NCI-H2029 (cell line): ENCODE measurements around the gene AASS.

ENCODE experiments used
- DNase-seq: peaks from one replicate; lab custom pipeline; 2025; lab: John Stamatoyannopoulos, UW

Gene AASS

DNA sequence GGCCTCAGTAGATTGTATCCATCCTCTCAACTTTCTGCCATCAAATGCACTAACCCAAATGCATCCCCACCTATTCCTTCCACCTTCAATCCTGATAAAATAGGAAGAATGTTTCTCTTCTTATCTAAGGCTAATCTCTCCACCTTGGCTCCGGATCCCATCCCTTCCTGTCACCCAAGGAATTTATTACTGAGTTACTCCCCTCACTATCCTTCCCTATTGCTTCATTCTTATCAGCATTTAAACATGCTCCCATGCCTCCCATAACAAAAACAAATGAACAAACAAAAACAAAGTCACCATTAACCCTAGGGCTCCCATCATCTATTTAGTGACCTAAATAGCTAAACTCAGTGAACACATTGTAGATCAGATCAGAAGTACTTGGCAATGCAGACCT lies 25.3 kb downstream of the AASS start:
- no peak for DNase-seq

DNA sequence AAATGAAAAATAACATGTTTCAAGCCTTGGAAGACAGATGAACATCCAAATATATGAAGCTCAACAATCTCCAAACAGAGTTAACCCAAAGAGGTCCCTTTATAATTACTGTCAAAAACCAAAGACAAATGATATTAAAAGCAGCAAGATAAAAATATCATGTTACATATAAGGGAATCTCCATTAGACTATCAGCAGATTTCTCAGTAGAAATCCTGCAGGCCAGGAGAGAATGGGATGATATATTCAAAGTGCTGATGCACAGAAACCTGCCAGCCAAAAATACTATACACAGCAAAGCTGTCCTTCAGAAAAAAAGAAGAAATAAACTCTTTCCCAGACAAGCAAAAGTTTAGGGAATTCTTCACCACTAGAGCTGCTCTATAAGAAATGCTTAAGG lies 41.0 kb downstream of the AASS start:
- DNase-seq, result no peak

GRCh38 chr7:122100021-122100420 lies 44.0 kb downstream of the AASS start:
- DNase-seq, result no peak

DNA sequence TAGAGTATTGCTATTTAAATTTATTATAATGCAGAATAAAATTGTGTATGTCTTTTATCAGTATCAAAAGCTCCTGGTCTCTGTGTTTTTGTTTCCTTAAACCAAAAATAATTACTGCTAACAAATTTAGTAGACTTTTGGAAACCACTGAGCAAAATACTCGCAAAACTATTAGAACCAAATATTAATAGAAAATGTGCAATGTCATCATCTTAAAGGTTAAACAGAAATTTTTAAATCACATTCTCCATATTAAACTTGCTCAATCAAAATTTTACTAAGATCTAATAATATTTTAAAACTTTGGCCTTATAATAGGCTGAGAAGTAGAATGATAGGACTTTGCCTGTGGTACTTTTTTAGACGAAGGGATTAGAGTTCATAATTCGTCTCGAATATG lies 48.4 kb downstream of the AASS start:
- DNase-seq, result no peak

- no peak for DNase-seq
Measured at GRCh38 chr7:122094549-122094948, 49.5 kb downstream of the AASS start.

DNA sequence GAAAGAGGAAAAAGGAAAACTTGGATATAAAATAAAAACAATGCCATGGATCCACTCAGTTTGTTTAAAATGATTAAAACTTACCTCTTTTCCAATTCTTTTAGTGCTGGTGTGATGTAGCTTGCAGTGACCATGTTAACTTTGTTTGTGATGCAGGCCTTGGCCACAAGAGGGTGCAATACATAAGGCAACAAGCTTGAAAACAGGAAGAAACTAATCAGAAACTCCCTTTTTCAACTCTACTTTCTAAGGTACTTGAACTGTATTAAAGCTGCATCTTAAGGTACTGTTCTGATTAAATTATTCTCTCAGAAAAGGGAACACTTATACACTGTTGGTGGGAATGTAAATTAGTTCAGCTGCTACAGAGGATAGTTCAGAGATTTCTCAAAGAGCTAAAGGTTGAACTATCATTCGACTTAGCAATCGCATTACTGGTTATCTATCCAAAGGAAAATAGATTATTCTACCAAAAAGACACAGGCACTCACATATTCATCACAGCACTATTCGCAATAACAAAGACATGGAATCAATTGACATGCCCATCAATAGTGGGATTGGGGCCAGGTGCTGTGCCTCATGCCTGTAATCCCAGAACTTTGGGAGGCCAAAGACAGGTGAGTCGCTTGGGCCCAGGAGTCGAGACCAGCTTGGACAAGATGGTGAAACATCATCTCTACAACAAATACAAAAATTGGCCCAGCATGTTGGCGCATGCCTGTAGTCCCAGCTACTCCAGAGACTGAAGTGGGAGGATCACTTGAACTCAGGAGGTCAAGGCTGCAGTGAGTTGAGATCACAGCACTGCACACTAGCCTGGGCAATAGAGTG lies 50.9 kb downstream of the AASS start:
- DNase-seq, result peak; percentile 33

GRCh38 chr7:122082670-122083069 lies 61.4 kb downstream of the AASS start:
- no peak for DNase-seq

- DNase-seq, result no peak
Measured at GRCh38 chr7:122082160-122082559, 61.9 kb downstream of the AASS start.

GRCh38 chr7:122073635-122074034 lies 70.4 kb downstream of the AASS start:
- DNase-seq, result no peak

DNA sequence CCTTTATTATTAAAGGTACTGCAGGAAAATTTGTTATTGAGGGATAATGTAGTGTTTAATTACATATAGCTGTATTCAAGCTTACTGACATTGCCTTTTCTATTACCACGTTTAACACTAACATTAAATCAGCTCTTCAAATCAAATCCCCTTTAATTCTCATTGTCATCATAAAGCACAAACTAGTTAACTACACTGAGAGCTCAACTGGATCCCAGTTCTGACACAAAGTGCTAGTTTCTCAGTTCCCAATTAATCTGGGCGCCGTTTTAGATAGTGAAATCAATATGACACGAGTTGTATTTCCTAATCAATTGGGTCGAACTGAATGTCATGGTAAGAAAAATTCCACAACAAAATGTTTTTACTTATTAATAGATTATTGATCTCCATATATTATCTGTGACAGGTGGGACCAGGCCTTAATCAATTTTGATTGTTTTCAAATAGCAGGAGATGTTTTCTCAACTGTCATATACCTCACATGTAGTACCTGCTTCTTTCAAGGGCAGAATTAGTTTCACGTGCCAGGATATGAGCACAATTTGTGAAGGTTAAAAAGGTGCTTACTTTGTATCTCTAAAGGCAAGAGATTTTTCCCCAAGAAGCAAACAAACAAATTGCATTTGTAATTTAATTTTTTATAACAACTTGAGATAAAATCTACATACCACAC lies 71.0 kb downstream of the AASS start:
- no peak for DNase-seq

GRCh38 chr7:122072272-122072671 lies 71.8 kb downstream of the AASS start:
- DNase-seq, result no peak

GRCh38 chr7:122070834-122071233 lies 73.2 kb downstream of the AASS start:
- no peak for DNase-seq

- no peak for DNase-seq
Measured at GRCh38 chr7:122070062-122070461, 74.0 kb downstream of the AASS start.

GRCh38 chr7:122068999-122069398 lies 75.0 kb downstream of the AASS start:
- no peak for DNase-seq

DNA sequence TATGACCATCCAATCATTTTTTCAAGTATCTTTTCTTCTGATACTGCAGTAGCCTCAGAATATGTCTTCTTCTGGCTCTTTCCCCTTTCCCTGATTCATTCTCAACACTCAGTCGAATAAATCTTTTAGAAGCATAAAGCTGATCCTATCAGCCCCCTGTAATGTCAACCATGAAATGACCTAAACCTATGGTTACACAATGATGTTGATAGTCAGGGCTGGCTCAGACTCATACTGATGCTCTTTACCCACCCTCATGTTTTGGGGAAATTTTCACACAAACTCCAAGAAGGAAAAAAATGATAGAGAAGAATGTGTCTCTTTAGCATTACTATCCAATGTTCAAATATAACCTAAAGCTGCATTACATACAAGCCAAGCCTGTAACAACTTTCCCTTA lies 76.0 kb downstream of the AASS start:
- no peak for DNase-seq

DNA sequence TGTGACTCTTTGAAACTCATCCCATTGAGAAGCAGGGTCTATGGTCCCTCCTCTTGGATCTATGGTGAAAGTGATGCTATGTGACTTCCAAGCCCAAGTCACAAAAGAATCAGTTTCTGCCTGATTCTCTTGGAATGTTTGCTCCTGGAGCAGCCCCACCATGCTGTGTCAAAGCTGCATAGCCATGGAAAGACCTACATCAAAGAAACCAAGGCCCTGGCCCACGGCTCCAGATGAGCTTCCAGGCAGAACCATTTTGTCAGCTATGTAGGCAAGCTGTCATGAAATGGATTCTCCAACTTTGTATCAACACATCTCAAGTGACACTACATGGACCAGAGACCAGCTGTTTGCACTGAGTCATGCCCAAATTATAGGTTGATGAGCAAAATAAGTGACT lies 77.0 kb downstream of the AASS start:
- DNase-seq, result no peak

DNA sequence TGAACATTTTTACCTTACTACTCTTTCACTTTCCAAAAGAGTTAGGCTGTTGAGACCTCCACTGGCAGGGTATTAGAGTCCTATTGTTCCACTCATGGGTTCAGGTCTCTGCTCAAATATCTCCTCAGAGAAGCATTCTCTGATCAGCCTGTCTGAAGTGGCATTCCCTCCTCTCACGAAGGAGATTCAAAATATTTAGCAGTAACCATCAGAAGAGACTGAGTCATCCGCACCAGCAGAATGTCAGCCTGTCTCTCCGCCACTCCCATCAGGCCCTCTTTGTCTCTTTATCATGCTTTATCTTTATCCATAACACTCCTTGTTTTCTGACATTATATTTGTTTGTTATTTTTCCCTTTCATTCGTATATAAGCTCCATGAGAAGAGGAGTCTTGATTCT lies 79.1 kb downstream of the AASS start:
- no peak for DNase-seq

- no peak for DNase-seq
Measured at GRCh38 chr7:122063146-122063545, 80.9 kb downstream of the AASS start.

- no peak for DNase-seq
Measured at GRCh38 chr7:122059542-122059941, 84.5 kb downstream of the AASS start.

DNA sequence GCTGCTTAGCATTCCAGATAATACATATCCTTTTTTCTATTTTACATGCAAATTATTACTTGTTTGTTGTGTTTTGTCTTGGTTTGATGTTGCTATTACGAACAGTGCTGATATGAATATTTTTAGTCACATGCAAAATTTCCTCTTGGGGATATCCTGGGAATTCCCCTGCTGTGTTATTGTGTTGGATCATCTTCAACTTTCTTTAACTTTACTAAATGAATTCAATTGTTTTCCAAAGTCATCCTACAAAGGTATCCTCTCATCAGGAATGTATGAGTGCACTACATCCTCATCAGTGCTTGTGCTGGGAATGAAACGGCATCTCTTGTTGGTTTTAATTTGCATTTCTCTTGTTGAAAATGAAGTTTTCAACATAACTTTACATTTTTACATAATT lies 87.1 kb downstream of the AASS start:
- no peak for DNase-seq

DNA sequence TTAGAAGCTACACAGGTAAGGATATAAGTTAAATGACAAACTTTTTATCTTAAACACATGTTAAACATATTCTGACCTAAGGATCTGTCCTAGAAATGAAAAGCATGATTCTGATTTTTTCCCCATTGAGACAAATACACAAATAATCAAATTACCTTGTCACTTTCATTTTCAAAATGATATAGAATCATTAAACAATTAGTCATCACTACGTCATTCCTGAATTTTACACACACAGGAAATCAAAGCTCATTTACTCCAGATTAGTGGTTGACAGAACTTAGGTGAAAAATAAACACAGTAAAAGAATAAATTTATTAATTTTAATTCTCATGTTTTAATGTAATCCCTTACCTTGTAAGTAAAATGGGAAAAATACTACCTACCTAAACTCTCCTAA lies 89.0 kb downstream of the AASS start:
- DNase-seq, result no peak

DNA sequence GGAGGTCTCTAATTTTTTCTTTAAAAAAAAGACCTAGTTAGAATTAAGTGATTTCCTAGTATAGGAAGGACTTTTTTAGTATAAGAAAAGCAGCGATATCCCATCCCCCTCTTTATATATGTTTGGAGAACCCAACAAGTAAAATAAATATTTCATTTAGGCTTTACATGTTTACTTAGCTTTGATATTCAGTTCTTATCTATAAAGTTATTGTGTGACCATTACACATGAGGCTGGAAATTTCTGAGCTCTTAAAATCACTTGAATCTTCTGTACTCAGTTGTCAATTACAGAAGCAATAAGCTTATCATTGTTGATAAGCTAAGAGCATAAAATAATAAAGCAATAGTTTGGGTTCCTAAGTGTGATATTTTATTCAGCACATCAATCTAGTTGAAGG lies 89.7 kb downstream of the AASS start:
- DNase-seq, result no peak

GRCh38 chr7:122046402-122046801 lies 97.6 kb downstream of the AASS start:
- no peak for DNase-seq

GRCh38 chr7:122040147-122040546 lies 103.9 kb downstream of the AASS start:
- no peak for DNase-seq
